Activated T-helper 1 cell treated with anti-CD3 and anti-CD28 coated beads, Interleukin-12 subunit alpha, Interleukin-12 subunit beta, Interleukin-2, Interleukin-4 antibody, amounts not matched to agents 30 ng/mL and 10 ng/mL and 1 ng/mL, durations not matched to agents 14 hours and 24 hours and 36 hours (primary cell): Measurements from ENCODE around the gene KCNK4. TPM values are rescaled to one million over a fixed set of nuclear protein-coding genes. Genes with fewer than 3 reads are reported as not detected.
"Not testable (repeated sequence)": the region's sequence is repeated elsewhere in the genome, so short reads cannot be mapped to it uniquely, and the experiment has no call there.

ENCODE experiments used
- DNase-seq: peaks from one replicate; pipeline ENCODE4 v3.0.0; 2021; ENCODE audit warnings: low spot score
- H3K27ac Mint-ChIP-seq: one replicate; pipeline ENCODE4 v1.8.0; 2021; ENCODE audit warnings: mild to moderate bottlenecking, mixed read lengths
- H3K27me3 Mint-ChIP-seq: one replicate; pipeline ENCODE4 v1.8.0; 2022; ENCODE audit warnings: mild to moderate bottlenecking, moderate library complexity, mixed read lengths; ENCODE audit not compliant: insufficient read depth
- H3K36me3 Mint-ChIP-seq: one replicate; pipeline ENCODE4 v1.8.0; 2021; ENCODE audit warnings: low read depth, mixed read lengths
- H3K4me1 Mint-ChIP-seq: one replicate; pipeline ENCODE4 v1.8.0; 2021; ENCODE audit warnings: low read depth, mixed read lengths
- H3K4me3 Mint-ChIP-seq: one replicate; pipeline ENCODE4 v1.8.0; 2021; ENCODE audit warnings: mild to moderate bottlenecking, moderate library complexity, mixed read lengths
- H3K9me3 Mint-ChIP-seq: one replicate; pipeline ENCODE4 v1.8.0; 2021; ENCODE audit warnings: mixed read lengths
- intact Hi-C: fragments of 100-400 bp; cut with micrococcal nuclease; formaldehyde crosslinking; loops from one replicate; pipeline ENCODE4 v1.15.1; 2024
- total RNA-seq: library from RNA; stranded (reverse); gene quantifications from 2 replicates; pipeline ENCODE4 v1.2.3, GENCODE V29; 2022

Gene KCNK4
- total RNA-seq, 1 donor from 2014 or later, result 0.16 TPM

DNA sequence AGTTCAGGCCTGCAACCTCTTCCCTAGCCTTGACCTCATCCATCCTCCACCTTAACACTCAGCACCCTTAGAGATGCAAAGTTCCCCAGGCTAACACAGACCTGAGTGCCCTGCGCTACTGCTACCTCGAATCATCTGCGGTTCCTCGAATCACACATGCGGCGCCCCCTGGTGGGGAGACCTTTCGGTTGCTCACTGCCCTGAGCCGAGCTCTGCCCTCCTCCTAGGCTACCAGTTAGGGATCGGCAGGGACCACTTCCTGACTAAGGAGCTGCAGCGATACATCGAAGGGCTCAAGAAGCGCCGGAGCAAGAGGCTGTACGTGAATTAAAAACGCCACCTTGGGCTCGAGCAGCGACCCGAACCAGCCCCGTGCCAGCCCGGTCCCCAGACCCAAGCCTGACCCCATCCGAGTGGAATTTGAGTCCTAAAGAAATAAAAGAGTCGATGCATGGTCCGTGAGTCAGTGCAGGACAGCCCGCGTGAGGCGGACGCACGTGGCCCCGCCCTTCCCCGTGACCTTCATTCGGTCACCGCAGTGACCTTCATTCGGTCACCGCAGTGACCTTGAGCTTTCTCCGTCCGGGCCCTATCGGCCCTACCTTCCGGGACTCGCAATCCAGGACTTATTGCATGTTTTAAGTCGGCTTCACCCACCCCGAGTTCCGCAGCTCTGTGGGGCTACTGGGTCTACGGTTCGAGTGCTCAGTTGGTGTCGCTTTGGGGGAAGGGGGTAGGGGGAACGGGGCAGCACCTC, 13.4 kb downstream of the KCNK4 start:
- H3K4me1 Mint-ChIP-seq, result peaks cover 18% of the 10 kb centered on the region
- peaks cover 19% of the 10 kb centered on the region for H3K27me3 Mint-ChIP-seq
- H3K9me3 Mint-ChIP-seq, result no peaks in the 10 kb centered on the region
- DNase-seq, result peak; percentile 86
- intact Hi-C loops, result loop anchor here (1.0 to 2.0 kb wide), 13 partner anchors 13 to 466 kb away; partner anchors contain the start of genes CCDC88B, DNAJC4, FKBP2 and GPR137
- peak overlapping the region; percentile 91 for H3K4me3 Mint-ChIP-seq
- peak overlapping the region; percentile 98 for H3K27ac Mint-ChIP-seq
- H3K36me3 Mint-ChIP-seq, result peaks cover 10% of the 10 kb centered on the region

DNA sequence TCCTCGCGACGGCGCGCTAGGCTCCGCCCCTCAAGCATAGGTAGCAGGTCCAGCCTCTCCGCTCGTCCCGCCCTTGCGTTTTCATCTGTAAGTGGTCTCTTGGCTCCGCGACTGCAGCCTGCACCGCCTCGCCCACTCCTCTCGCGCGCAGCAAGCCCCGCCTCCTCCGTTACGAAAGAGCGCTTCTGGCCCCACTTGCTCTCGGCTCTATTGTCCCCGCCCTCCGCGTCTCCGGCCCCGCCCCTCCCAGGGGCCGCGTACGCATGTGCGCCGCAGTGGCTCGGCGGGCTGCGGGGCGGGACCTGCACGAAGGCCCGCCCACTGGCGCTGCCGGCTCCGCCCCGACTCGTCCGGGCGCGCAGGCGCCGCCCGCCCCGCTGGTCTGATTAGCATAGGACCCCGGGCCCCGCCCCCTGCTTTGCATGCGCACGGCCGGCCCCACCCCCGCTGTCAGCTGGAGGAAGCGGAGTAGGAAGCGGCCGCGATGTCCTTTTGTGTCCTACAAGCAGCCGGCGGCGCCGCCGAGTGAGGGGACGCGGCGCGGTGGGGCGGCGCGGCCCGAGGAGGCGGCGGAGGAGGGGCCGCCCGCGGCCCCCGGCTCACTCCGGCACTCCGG, 14.1 kb downstream of the KCNK4 start, which contains the start of gene ESRRA:
Gene ESRRA (plus strand): TSS at position 450 of the 616 bp plus-strand sequence. CDS start 1,656 bp downstream, outside the sequence.
- intact Hi-C loops, result loop anchor here (1.0 to 2.0 kb wide), 12 partner anchors 12 to 467 kb away; partner anchors contain the start of genes CCDC88B, DNAJC4, FKBP2 and GPR137
- Mint-ChIP-seq H3K4me1 (peaks cover 18% of the 10 kb centered on the region), H3K36me3 (peaks cover 8% of the 10 kb centered on the region), H3K9me3 (no peaks in the 10 kb centered on the region), H3K27ac (peak within 1 kb of the TSS; percentile 98), H3K4me3 (peak within 1 kb of the TSS; percentile 92), H3K27me3 (peaks cover 14% of the 10 kb centered on the region)
- peak; percentile 99 for DNase-seq

DNA sequence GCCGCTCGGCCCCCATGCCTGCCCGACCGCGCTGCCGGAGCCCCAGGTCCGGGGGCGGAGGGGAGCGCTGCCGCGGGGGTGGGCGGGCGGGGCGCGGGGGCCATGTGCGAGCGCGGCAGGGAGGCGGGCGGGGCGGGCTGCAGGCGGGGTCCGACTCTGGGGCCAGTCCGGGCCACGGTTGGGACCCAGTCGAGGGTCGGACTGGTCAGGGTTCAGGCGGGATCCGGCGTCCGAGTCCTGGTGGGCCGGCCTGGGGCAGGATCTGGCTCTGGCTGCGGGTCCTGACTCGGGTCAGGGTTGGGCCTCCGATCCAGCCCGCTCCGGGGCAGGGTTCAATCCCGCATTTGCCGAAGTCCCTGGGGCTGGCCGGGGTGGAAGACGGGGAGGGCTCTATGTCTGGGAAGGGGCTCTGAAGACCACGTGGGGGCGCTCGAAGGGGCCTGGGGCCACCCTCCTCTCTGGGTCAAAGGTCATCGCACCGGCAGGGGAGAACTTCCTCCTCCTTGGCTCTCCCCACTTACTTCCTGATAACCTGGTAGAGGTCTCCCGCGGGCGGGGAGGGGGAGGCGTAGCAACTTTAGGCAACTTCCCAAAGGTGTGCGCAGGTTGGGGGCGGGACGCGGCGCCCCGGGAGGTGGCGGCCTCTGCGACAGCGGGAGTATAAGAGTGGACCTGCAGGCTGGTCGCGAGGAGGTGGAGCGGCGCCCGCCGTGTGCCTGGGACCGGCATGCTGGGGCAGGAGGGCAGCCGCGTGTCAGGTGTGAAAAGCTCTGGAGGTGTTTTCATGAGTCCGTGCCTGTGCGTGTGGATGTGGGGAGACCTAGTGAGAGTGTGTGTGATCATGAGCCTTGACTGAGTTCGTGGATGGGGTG, 14.8 kb downstream of the KCNK4 start:
- peaks cover 8% of the 10 kb centered on the region for H3K36me3 Mint-ChIP-seq
- H3K4me1 Mint-ChIP-seq, result peaks cover 12% of the 10 kb centered on the region
- intact Hi-C loops, result loop anchor here (1.0 to 2.0 kb wide), 12 partner anchors 11 to 468 kb away; partner anchors contain the start of genes CCDC88B, DNAJC4, FKBP2 and GPR137
- peaks cover 7% of the 10 kb centered on the region for H3K27me3 Mint-ChIP-seq
- peak overlapping the region; percentile 84 for H3K27ac Mint-ChIP-seq
- DNase-seq, result peak; percentile 69
- H3K4me3 Mint-ChIP-seq, result peak overlapping the region; percentile 92
- no peaks in the 10 kb centered on the region for H3K9me3 Mint-ChIP-seq

DNA sequence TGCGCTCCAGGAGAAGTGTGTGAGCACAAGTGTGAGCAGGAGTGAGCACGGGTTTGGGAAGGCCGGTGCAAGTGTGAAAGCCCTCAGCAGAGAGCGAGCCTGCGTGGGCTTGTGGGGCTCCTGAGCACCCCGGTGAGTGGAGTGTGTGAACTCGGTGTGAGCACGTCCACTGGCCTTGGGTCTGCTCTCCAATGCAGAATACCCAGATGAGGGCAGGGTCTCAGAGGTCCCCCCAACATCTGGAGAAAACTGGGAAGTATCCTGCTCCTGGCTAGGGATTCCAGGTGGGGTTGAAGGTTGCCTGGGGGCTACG, 15.4 kb downstream of the KCNK4 start:
- no peak for DNase-seq
- intact Hi-C loops, result no loop called here
- peak overlapping the region; percentile 84 for H3K27ac Mint-ChIP-seq

DNA sequence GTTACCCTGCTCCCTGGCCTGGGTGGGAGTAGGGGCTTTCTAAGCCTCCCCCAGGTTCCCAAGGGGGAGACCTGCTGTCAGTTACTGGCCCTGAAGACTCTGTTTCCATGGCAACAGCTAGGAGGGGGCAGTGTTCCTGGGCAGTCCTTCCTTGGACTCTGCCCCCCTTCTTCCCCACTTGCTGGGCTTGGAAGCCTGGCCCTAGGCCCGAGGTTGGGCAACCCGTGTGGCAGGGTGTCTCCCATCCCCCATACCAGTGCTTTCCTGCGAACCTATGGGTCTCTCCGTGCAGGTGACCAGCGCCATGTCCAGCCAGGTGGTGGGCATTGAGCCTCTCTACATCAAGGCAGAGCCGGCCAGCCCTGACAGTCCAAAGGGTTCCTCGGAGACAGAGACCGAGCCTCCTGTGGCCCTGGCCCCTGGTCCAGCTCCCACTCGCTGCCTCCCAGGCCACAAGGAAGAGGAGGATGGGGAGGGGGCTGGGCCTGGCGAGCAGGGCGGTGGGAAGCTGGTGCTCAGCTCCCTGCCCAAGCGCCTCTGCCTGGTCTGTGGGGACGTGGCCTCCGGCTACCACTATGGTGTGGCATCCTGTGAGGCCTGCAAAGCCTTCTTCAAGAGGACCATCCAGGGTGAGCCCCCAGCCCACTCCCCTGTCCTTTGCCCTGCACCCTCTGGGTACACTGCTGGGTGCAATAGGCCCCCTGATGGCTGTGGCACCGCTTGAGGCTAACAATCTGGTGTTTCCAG, 15.9 kb downstream of the KCNK4 start:
- H3K27ac Mint-ChIP-seq, result no peak overlapping the region

More for the DNA sequence above, 15.4 kb downstream of the KCNK4 start:
- Mint-ChIP-seq H3K9me3 (no peaks in the 10 kb centered on the region), H3K27me3 (peaks cover 5% of the 10 kb centered on the region), H3K4me1 (peaks cover 12% of the 10 kb centered on the region), H3K4me3 (peak overlapping the region; percentile 92), H3K36me3 (peaks cover 8% of the 10 kb centered on the region)

DNA sequence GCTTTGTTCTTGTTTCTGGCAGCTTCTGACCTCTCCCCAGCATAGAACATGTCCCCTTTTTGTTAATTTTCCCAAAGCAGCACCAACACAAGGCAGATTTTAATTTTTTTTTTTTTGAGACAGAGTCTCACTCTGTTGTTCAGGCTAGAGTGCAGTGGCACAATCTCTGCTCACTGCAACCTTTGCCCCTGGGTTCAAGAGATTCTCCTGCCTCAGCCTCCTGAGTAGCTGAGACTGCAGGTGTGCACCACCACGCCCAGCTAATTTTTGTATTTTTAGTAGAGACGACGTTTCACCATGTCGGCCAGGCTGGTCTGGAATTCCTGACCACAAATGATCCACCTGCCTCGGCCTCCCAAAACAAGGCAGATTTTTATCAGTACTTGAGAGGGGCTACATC, 16.7 kb downstream of the KCNK4 start:
- Mint-ChIP-seq H3K4me1 (peaks cover 12% of the 10 kb centered on the region), H3K36me3 (peaks cover 11% of the 10 kb centered on the region), H3K27ac (peak overlapping the region; percentile 15), H3K4me3 (peak overlapping the region; percentile 92)
- H3K27me3 Mint-ChIP-seq, intact Hi-C loops, DNase-seq, H3K9me3 Mint-ChIP-seq: not testable (repeated sequence)

More for the DNA sequence above, 15.9 kb downstream of the KCNK4 start:
- H3K4me1 Mint-ChIP-seq, result peaks cover 12% of the 10 kb centered on the region
- H3K4me3 Mint-ChIP-seq, result peak overlapping the region; percentile 92
- peaks cover 8% of the 10 kb centered on the region for H3K36me3 Mint-ChIP-seq
- no peaks in the 10 kb centered on the region for H3K9me3 Mint-ChIP-seq
- peaks cover under 1% of the 10 kb centered on the region for H3K27me3 Mint-ChIP-seq
- no peak for DNase-seq
- intact Hi-C loops, result no loop called here

DNA sequence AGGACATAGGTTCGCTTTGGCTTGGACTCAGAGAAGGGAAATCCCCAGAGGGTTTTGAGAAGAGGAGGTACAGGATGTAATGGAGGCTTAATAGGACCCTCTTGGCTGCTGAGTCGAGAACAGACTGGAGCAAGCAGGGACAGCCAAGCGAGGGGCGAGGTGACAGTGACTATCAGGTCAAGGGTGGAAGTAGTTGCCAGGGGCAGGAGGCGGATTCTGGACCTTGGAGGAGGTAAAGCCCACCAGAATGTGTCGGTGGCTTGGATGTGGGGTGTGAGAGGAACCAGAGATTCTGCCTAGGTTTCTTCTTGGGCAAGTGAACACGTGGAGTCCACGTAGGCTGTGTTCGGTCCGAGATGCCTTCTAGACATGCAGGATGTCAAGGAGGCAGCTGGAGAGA, 21.8 kb downstream of the KCNK4 start:
- Mint-ChIP-seq H3K4me1 (peaks cover 12% of the 10 kb centered on the region), H3K36me3 (peaks cover 21% of the 10 kb centered on the region), H3K9me3 (no peaks in the 10 kb centered on the region), H3K27ac (peak overlapping the region; percentile 42), H3K27me3 (no peaks in the 10 kb centered on the region), H3K4me3 (no peak overlapping the region)
- no peak for DNase-seq
- intact Hi-C loops, result no loop called here

DNA sequence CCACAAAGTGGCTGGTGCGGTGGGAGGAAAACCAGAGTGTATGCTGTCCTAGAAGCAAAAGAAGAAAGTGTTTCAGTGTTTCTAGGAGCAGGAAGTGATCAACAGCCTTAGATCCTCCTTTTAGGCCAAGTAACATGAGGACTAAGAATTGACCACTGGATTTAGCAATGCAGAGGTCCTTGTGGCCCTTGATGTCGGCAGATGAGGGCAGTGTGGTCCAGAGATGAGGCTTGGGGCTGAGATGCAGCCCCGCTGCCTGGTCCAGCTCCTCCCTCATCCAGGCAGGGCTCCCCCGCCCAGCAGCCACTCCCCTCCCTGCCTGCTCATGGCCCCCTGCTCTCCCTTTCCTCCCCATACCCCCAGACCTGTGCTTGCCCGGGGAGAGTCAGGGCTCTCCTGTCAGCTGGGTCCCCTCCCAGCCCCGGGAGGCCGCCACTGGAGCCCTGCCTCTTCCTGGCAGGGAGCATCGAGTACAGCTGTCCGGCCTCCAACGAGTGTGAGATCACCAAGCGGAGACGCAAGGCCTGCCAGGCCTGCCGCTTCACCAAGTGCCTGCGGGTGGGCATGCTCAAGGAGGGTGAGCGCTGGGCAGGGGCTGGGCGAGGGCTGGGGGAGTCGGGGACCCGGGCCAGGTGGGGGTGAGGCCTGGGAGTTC, 22.5 kb downstream of the KCNK4 start:
- Mint-ChIP-seq H3K36me3 (peaks cover 21% of the 10 kb centered on the region), H3K27ac (no peak overlapping the region)

DNA sequence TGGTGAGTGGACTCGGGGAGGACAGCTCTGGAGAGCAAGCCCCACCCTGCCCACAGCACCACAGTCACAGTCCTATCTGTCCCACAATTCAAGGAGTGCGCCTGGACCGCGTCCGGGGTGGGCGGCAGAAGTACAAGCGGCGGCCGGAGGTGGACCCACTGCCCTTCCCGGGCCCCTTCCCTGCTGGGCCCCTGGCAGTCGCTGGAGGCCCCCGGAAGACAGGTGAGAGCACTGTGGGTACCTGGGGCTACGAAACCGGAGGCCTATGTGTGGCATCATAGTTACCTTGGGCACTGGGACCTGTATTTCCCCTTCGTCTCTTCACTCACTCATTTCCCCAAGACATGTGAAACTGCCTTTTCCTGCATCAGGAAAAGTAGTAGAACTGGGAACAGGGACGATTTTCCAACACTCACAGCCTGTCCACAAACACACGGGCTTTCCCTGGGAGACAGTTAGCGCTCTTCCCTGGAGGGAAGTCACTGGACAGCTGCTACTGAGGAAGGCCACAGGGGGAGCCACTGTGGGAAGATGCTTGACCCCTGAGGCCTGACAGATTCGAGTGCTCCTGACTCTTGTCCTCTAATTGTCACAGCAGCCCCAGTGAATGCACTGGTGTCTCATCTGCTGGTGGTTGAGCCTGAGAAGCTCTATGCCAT, 23.2 kb downstream of the KCNK4 start:
- peaks cover 17% of the 10 kb centered on the region for H3K4me1 Mint-ChIP-seq
- DNase-seq, result no peak
- H3K27ac Mint-ChIP-seq, result no peak overlapping the region
- intact Hi-C loops, result no loop called here
- H3K4me3 Mint-ChIP-seq, result no peak overlapping the region
- peaks cover 21% of the 10 kb centered on the region for H3K36me3 Mint-ChIP-seq
- no peaks in the 10 kb centered on the region for H3K27me3 Mint-ChIP-seq
- no peaks in the 10 kb centered on the region for H3K9me3 Mint-ChIP-seq

More for the DNA sequence above, 22.5 kb downstream of the KCNK4 start:
- intact Hi-C loops, result no loop called here
- Mint-ChIP-seq H3K4me1 (peaks cover 12% of the 10 kb centered on the region), H3K4me3 (no peak overlapping the region), H3K9me3 (no peaks in the 10 kb centered on the region), H3K27me3 (no peaks in the 10 kb centered on the region)
- DNase-seq, result no peak

DNA sequence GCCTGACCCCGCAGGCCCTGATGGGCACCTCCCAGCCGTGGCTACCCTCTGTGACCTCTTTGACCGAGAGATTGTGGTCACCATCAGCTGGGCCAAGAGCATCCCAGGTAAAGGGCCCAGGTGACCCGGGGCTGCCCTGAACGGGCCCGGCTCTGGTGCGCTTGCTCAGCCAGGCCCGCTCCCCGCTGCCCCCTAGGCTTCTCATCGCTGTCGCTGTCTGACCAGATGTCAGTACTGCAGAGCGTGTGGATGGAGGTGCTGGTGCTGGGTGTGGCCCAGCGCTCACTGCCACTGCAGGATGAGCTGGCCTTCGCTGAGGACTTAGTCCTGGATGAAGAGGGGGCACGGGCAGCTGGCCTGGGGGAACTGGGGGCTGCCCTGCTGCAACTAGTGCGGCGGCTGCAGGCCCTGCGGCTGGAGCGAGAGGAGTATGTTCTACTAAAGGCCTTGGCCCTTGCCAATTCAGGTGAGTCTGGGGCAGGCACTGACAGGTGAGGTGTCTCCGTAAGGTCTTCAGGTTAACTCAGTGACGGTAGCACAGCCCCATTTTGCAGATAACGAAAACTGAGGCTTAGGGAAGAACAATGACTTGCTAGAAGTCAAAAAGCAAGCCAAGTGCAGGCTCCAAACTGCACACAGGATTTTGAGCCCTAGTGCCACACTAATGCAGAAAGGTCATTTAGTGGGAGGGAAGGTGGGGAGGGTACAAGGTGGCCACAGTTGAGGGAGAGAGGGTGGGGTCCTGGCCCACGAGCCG, 23.9 kb downstream of the KCNK4 start:
- no peak for DNase-seq
- H3K27ac Mint-ChIP-seq, result no peak overlapping the region
- H3K4me1 Mint-ChIP-seq, result peaks cover 24% of the 10 kb centered on the region
- intact Hi-C loops, result loop anchor here (5.0 kb wide), 1 partner anchor 328 kb away; the partner anchor contains the start of gene OTUB1
- peak overlapping the region; percentile 45 for H3K4me3 Mint-ChIP-seq
- peaks cover 21% of the 10 kb centered on the region for H3K36me3 Mint-ChIP-seq
- H3K27me3 Mint-ChIP-seq, result no peaks in the 10 kb centered on the region
- no peaks in the 10 kb centered on the region for H3K9me3 Mint-ChIP-seq
